Keratinocyte (primary cell): ENCODE data around the gene DNASE1. TPM values are rescaled to one million over a fixed set of nuclear protein-coding genes. Genes with fewer than 3 reads are reported as not detected.

Experiments used
- DNase-seq: peaks from one replicate; pipeline ENCODE4 v3.0.0-alpha.2; 2011; ENCODE audit warnings: low read depth, missing footprints, low spot score
- FAIRE-seq: peaks from 2 replicates; lab custom pipeline; 2011; peaks lifted over from hg19 to GRCh38; lab: Jason Lieb, UNC
- H2AFZ ChIP-seq: 2 replicates; pipeline ENCODE4 v1.6.0; 2012; ENCODE audit warnings: low read length, control low read depth, inconsistent platforms; ENCODE audit not compliant: control insufficient read depth
- H3K27ac ChIP-seq: 2 replicates; pipeline ENCODE4 v1.5.1; 2011; ENCODE audit warnings: low read length; ENCODE audit not compliant: control insufficient read depth, insufficient read depth
- H3K27me3 ChIP-seq: 3 replicates; pipeline ENCODE4 v1.6.0; 2011; ENCODE audit warnings: low read length; ENCODE audit not compliant: control insufficient read depth, insufficient read depth; ENCODE audit errors: extremely low read depth
- H3K36me3 ChIP-seq, 2 experiments: 2 replicates in 1 of 2; 3 replicates in 1 of 2; pipeline ENCODE4 v1.5.1; 2011; ENCODE audit warnings: low read length in 2 of 2, mild to moderate bottlenecking in 1 of 2; ENCODE audit not compliant: control insufficient read depth in 2 of 2, insufficient read depth in 2 of 2; ENCODE audit errors: extremely low read depth in 1 of 2
- H3K4me1 ChIP-seq: 3 replicates; pipeline ENCODE4 v1.5.1; 2011; ENCODE audit warnings: low read length; ENCODE audit not compliant: control insufficient read depth, insufficient read depth; ENCODE audit errors: extremely low read depth
- H3K4me2 ChIP-seq: 3 replicates; pipeline ENCODE4 v1.6.0; 2011; ENCODE audit warnings: low read depth, low read length; ENCODE audit not compliant: control insufficient read depth, insufficient read depth; ENCODE audit errors: extremely low read depth
- H3K4me3 ChIP-seq, 3 experiments: fragments of 200-600 bp in 1 of 3; sonication (generic) in 1 of 3; 2 replicates in 2 of 3; 3 replicates in 1 of 3; pipeline ENCODE4 v1.5.1; 2011 to 2016; ENCODE audit warnings: low read length in 3 of 3, mild to moderate bottlenecking in 3 of 3, control low read depth in 2 of 3, inconsistent platforms in 1 of 3, low read depth in 1 of 3, mixed read lengths in 1 of 3, mixed run types in 1 of 3, moderate library complexity in 1 of 3; ENCODE audit not compliant: control insufficient read depth in 2 of 3, insufficient read depth in 2 of 3; ENCODE audit errors: extremely low read depth in 1 of 3
- H3K79me2 ChIP-seq: 2 replicates; pipeline ENCODE4 v1.6.0; 2012; ENCODE audit warnings: low read length; ENCODE audit not compliant: control insufficient read depth, insufficient read depth
- H3K9ac ChIP-seq: 3 replicates; pipeline ENCODE4 v1.6.0; 2011; ENCODE audit warnings: low read length; ENCODE audit not compliant: control insufficient read depth, insufficient read depth; ENCODE audit errors: extremely low read depth
- H3K9me1 ChIP-seq: 3 replicates; pipeline ENCODE4 v1.6.0; 2011; ENCODE audit warnings: low read length; ENCODE audit not compliant: control insufficient read depth, insufficient read depth; ENCODE audit errors: extremely low read depth
- H3K9me3 ChIP-seq: 2 replicates; pipeline ENCODE4 v1.5.1; 2012; ENCODE audit warnings: low read depth, low read length; ENCODE audit not compliant: control insufficient read depth
- H4K20me1 ChIP-seq: 3 replicates; pipeline ENCODE4 v1.6.0; 2011; ENCODE audit warnings: low read length; ENCODE audit not compliant: control insufficient read depth, insufficient read depth; ENCODE audit errors: extremely low read depth
- CTCF ChIP-seq, 3 experiments: IDR thresholded peaks in 1 of 3; conservative IDR thresholded peaks in 1 of 3; optimal IDR thresholded peaks in 1 of 3; 2 replicates in 2 of 3; 3 replicates in 1 of 3; pipeline versions ENCODE3 to v1.5.1; 2011; ENCODE audit warnings: low read length in 3 of 3, mild to moderate bottlenecking in 3 of 3, moderate library complexity in 2 of 3, control low read depth in 1 of 3, inconsistent platforms in 1 of 3; ENCODE audit not compliant: insufficient read depth in 2 of 3; ENCODE audit errors: extremely low read depth in 1 of 3
- EZH2 ChIP-seq: IDR thresholded peaks from one replicate; pipeline ENCODE4 v1.6.1; 2012; ENCODE audit warnings: inconsistent platforms, mild to moderate bottlenecking, low read length, moderate library complexity
- dilution Hi-C: fragments of 300-500 bp; cut with MboI; formaldehyde crosslinking; loops from one replicate; pipeline ENCODE4 v1.7.0; 2020; ENCODE audit warnings: low sequenced_read_pairs; ENCODE audit not compliant: extremely low pct_ligation_motif_present
- polyA plus RNA-seq, 5 experiments: library from polyadenylated mRNA; depleted of rRNA in 3 of 5; stranded (reverse) in 3 of 5; stranded (forward) in 1 of 5; unstranded in 1 of 5; fragments of >200 nt; gene quantifications; 1 replicate in 1 of 5; 2 replicates in 3 of 5; 3 replicates in 1 of 5; pipeline versions ENCODE4 v1.2.1 to v1.2.3, GENCODE V29; 2011 to 2012; ENCODE audit warnings: missing spikeins in 2 of 5, low read depth in 1 of 5, low replicate concordance in 1 of 5

Gene DNASE1
- polyA plus RNA-seq, 1 donor (not counting 4 experiments of a cell fraction or from before 2014, with no cell fraction given), result 5.2 TPM

GRCh38 chr16:3694051-3694450 is 39.6 kb downstream of the DNASE1 start:
- Histone ChIP-seq H3K9me1 (no peaks in the 10 kb centered on the region), H3K79me2 (peaks cover 11% of the 10 kb centered on the region), H3K27me3 (no peaks in the 10 kb centered on the region), H2AFZ (no peak overlapping the region), H4K20me1 (no peaks in the 10 kb centered on the region), H3K27ac (no peak overlapping the region), H3K36me3 (peaks cover 3 to 14% of the 10 kb centered on the region in 2 experiments), H3K9me3 (no peaks in the 10 kb centered on the region), H3K4me1 (peaks cover 14% of the 10 kb centered on the region), H3K9ac (no peak overlapping the region), H3K4me3 (no peak overlapping the region), H3K4me2 (no peak overlapping the region)
- TF ChIP-seq CTCF (optimal IDR thresholded peaks at IDR 0.05 in 1 of 3, IDR thresholded peaks at IDR 0.05 in 1 of 3, conservative IDR thresholded peaks at IDR 0.05 in 1 of 3; ENCODE audit: extremely low read depth in 1 of 3, insufficient read depth in 2 of 3, low read length in 3 of 3) (no peak), EZH2 (no peak)
- FAIRE-seq (no peak), DNase-seq (no peak)
- dilution Hi-C loops, result no loop called here

GRCh38 chr16:3695610-3696369 is 41.3 kb downstream of the DNASE1 start:
- no peaks in the 10 kb centered on the region for H3K27me3 ChIP-seq
- peaks cover 3 to 11% of the 10 kb centered on the region in 2 experiments for H3K36me3 ChIP-seq
- DNase-seq (no peak), FAIRE-seq (no peak)
- dilution Hi-C loops, result no loop called here
- no peaks in the 10 kb centered on the region for H3K9me1 ChIP-seq
- peaks cover 13% of the 10 kb centered on the region for H3K79me2 ChIP-seq
- no peak overlapping the region for H3K9ac ChIP-seq
- H3K27ac ChIP-seq, result no peak overlapping the region
- H2AFZ ChIP-seq, result no peak overlapping the region
- H4K20me1 ChIP-seq, result no peaks in the 10 kb centered on the region
- H3K4me3 ChIP-seq, result no peak overlapping the region
- TF ChIP-seq EZH2, result no peak
- TF ChIP-seq CTCF (optimal IDR thresholded peaks at IDR 0.05 in 1 of 3, IDR thresholded peaks at IDR 0.05 in 1 of 3, conservative IDR thresholded peaks at IDR 0.05 in 1 of 3; ENCODE audit: extremely low read depth in 1 of 3, insufficient read depth in 2 of 3, low read length in 3 of 3), result no peak
- H3K4me1 ChIP-seq, result peaks cover 7% of the 10 kb centered on the region
- H3K4me2 ChIP-seq, result no peak overlapping the region
- no peaks in the 10 kb centered on the region for H3K9me3 ChIP-seq
